Endothelial cell of umbilical vein (primary cell): ENCODE results near the gene SDR39U1. TPM values are rescaled to one million over a fixed set of nuclear protein-coding genes. Genes with fewer than 3 reads are reported as not detected.

Source experiments
- BruUV-seq: library from RNA; stranded (reverse); fragments of 400-500 nt; replicated peaks from 2 replicates; lab custom pipeline; 2021; lab: Mats Ljungman, UMichigan
- CTCF ChIA-PET: fragments of 300-600, 350-600 bp; sonication (Branson Sonifier 250); formaldehyde crosslinking; loops from one replicate; lab custom pipeline; 2021; ENCODE audit warnings: antibody characterized with exemption, inconsistent platforms; lab: Charles Lee
- POLR2A ChIA-PET: fragments of 300-600, 350-600 bp; sonication (Branson Sonifier 250); formaldehyde crosslinking; loops from one replicate; lab custom pipeline; 2021; ENCODE audit warnings: antibody characterized with exemption, inconsistent platforms; lab: Charles Lee
- DNase-seq: peaks from one replicate; pipeline ENCODE4 v3.0.0-alpha.2; 2011; ENCODE audit warnings: low read depth, low spot score
- FAIRE-seq: peaks from 2 replicates; lab custom pipeline; 2011; peaks lifted over from hg19 to GRCh38; lab: Jason Lieb, UNC
- H2AFZ ChIP-seq: 2 replicates; pipeline ENCODE4 v1.6.0; 2012; ENCODE audit warnings: low read depth, low read length, control low read depth, inconsistent platforms
- H3K27ac ChIP-seq: 2 replicates; pipeline ENCODE4 v1.5.1; 2011; ENCODE audit warnings: low read depth, mild to moderate bottlenecking, control low read depth, low read length, moderate library complexity; ENCODE audit not compliant: insufficient read depth
- H3K27me3 ChIP-seq, 2 experiments: 2 replicates each; pipeline versions ENCODE4 v1.6.0 to v1.6.1; 2011; ENCODE audit warnings: low read length in 2 of 2, mixed read lengths in 1 of 2; ENCODE audit not compliant: control insufficient read depth in 2 of 2, insufficient read depth in 2 of 2
- H3K36me3 ChIP-seq, 2 experiments: 2 replicates in 1 of 2; 3 replicates in 1 of 2; pipeline ENCODE4 v1.5.1; 2011; ENCODE audit warnings: low read length in 2 of 2, mild to moderate bottlenecking in 1 of 2, moderate library complexity in 1 of 2; ENCODE audit not compliant: control insufficient read depth in 2 of 2, insufficient read depth in 2 of 2; ENCODE audit errors: extremely low read depth in 1 of 2
- H3K4me1 ChIP-seq: 3 replicates; pipeline ENCODE4 v1.5.1; 2011; ENCODE audit warnings: mild to moderate bottlenecking, low read length; ENCODE audit not compliant: control insufficient read depth, insufficient read depth; ENCODE audit errors: extremely low read depth
- H3K4me2 ChIP-seq: 2 replicates; pipeline ENCODE4 v1.6.1; 2011; ENCODE audit warnings: low read length, control low read depth, mixed read lengths; ENCODE audit not compliant: insufficient read depth
- H3K4me3 ChIP-seq, 3 experiments: fragments of 200-600 bp in 1 of 3; sonication (generic), shearing (Covaris generic) in 1 of 3; replicated peaks in 1 of 3; 2 replicates each; pipeline ENCODE4 v1.5.1; 2011 to 2016; ENCODE audit warnings: control low read depth in 3 of 3, low read length in 3 of 3, mild to moderate bottlenecking in 2 of 3, inconsistent platforms in 1 of 3, low read depth in 1 of 3, moderate library complexity in 1 of 3; ENCODE audit not compliant: insufficient read depth in 1 of 3
- H3K79me2 ChIP-seq: 2 replicates; pipeline ENCODE4 v1.6.0; 2012; ENCODE audit warnings: low read length, inconsistent platforms; ENCODE audit not compliant: control insufficient read depth, insufficient read depth
- H3K9ac ChIP-seq: replicated peaks from 2 replicates; pipeline ENCODE3; 2011; ENCODE audit warnings: low read length, control low read depth; ENCODE audit not compliant: insufficient read depth; ENCODE audit errors: extremely low read depth
- H3K9me1 ChIP-seq: replicated peaks from 3 replicates; pipeline ENCODE4 v1.6.0; 2011; ENCODE audit warnings: mild to moderate bottlenecking, low read length; ENCODE audit not compliant: control insufficient read depth, insufficient read depth; ENCODE audit errors: extremely low read depth
- H3K9me3 ChIP-seq: replicated peaks from 2 replicates; pipeline ENCODE4 v1.5.1; 2012; ENCODE audit warnings: low read length, inconsistent platforms; ENCODE audit not compliant: control insufficient read depth, insufficient read depth
- H4K20me1 ChIP-seq: replicated peaks from 2 replicates; pipeline ENCODE3; 2011; ENCODE audit warnings: mild to moderate bottlenecking, low read length; ENCODE audit not compliant: control insufficient read depth, insufficient read depth; ENCODE audit errors: extremely low read depth
- CTCF ChIP-seq, 2 donors: IDR thresholded peaks; 1 replicate in 1 of 2; 2 replicates in 1 of 2; pipeline ENCODE4 v1.5.1; 2011; ENCODE audit warnings: low read length in 2 of 2, mild to moderate bottlenecking in 2 of 2, moderate library complexity in 2 of 2, control low read depth in 1 of 2, inconsistent platforms in 1 of 2, low read depth in 1 of 2; ENCODE audit not compliant: insufficient read depth in 1 of 2; ENCODE audit errors: extremely low read depth in 1 of 2
- EZH2 ChIP-seq: IDR thresholded peaks from 2 replicates; pipeline ENCODE4 v1.6.1; 2012; ENCODE audit warnings: borderline replicate concordance, low read depth, mild to moderate bottlenecking, moderate library complexity, low read length, inconsistent platforms; ENCODE audit not compliant: severe bottlenecking
- FOS ChIP-seq: IDR thresholded peaks from 2 replicates; pipeline ENCODE4 v1.6.1; 2011; ENCODE audit warnings: mild to moderate bottlenecking, low read length, moderate library complexity, borderline replicate concordance; ENCODE audit not compliant: insufficient read depth
- GATA2 ChIP-seq: IDR thresholded peaks from 2 replicates; pipeline ENCODE4 v1.7.0; 2011; ENCODE audit warnings: low read depth, mild to moderate bottlenecking, moderate library complexity, mixed read lengths, low read length; ENCODE audit not compliant: insufficient read length, insufficient read depth
- JUN ChIP-seq: IDR thresholded peaks from 2 replicates; pipeline ENCODE4 v1.6.1; 2011; ENCODE audit warnings: borderline replicate concordance, low read depth; ENCODE audit not compliant: insufficient read length, insufficient read depth
- MAX ChIP-seq: IDR thresholded peaks from 2 replicates; pipeline ENCODE4 v1.6.1; 2011; ENCODE audit not compliant: insufficient read depth, insufficient read length
- MYC ChIP-seq: IDR thresholded peaks from one replicate; pipeline ENCODE4 v1.6.1; 2011; ENCODE audit warnings: mild to moderate bottlenecking, low read depth, low read length
- POLR2A ChIP-seq: IDR thresholded peaks from 2 replicates; pipeline ENCODE4 v1.6.1; 2012; ENCODE audit warnings: low read depth, mild to moderate bottlenecking, control low read depth, low read length
- POLR2AphosphoS5 ChIP-seq: IDR thresholded peaks from 2 replicates; pipeline ENCODE4 v1.6.1; 2012; ENCODE audit warnings: low read depth, mild to moderate bottlenecking, control low read depth, low read length, moderate library complexity; ENCODE audit not compliant: insufficient read depth
- dilution Hi-C: fragments of 300-500 bp; cut with MboI; formaldehyde crosslinking; loops from one replicate; pipeline ENCODE4 v1.15.0; 2019; ENCODE audit warnings: low sequenced_read_pairs; ENCODE audit not compliant: extremely low pct_ligation_motif_present
- intact Hi-C: fragments of 100-400 bp; cut with micrococcal nuclease; formaldehyde crosslinking; loops from one replicate; pipeline ENCODE4 v1.10.0; 2022
- polyA plus RNA-seq, 4 experiments: library from polyadenylated mRNA; depleted of rRNA in 3 of 4; stranded (reverse) in 3 of 4; unstranded in 1 of 4; fragments of >200 nt; gene quantifications; 2 replicates each; pipeline versions ENCODE4 v1.2.1 to v1.2.3, GENCODE V29; 2011 to 2012; ENCODE audit warnings: missing spikeins in 1 of 4
- total RNA-seq: library from RNA; stranded (reverse); gene quantifications from 2 replicates; pipeline ENCODE4 v1.2.3, GENCODE V29; 2021

SDR39U1 gene
- total and polyA plus RNA-seq, 2 donors (not counting 3 experiments of a cell fraction or from before 2014, with no cell fraction given) = 40.2 to 72.6 TPM

DNA sequence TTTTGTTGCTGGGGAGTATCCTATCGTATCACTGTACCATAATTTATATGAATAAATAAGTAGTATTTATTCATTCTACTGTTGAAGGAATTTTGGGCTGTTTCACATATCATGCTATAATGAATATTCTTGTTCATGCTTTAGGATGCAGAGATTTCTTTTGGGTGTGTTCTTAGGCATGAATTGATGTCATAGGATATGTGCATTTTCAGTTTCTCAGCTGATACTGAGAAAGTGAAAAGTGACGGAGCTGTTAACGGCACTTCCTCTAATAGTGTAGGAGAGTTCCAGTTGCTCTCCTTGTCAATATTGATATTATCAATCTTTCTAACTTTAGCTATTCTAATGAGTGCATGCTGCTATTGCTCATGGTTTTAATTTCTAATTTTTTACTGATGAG lies 23.2 kb upstream of the SDR39U1 start:
- CTCF ChIA-PET = no interaction called here

More for the DNA sequence above, 23.2 kb upstream of the SDR39U1 start:
- no TSS peak for BruUV-seq
- H3K4me2 ChIP-seq = no peak overlapping the region
- no peaks in the 10 kb centered on the region for H3K36me3 ChIP-seq
- POLR2A ChIA-PET = no interaction called here
- no peaks in the 10 kb centered on the region for H3K27me3 ChIP-seq
- no peaks in the 10 kb centered on the region for H3K4me1 ChIP-seq
- no peaks in the 10 kb centered on the region for H3K79me2 ChIP-seq
- no peak overlapping the region for H3K9ac ChIP-seq
- dilution Hi-C loops = no loop called here
- H2AFZ ChIP-seq = no peak overlapping the region
- FAIRE-seq (no peak), DNase-seq (no peak)
- TF ChIP-seq POLR2AphosphoS5 (no peak), EZH2 (no peak), MYC (no peak), CTCF (IDR thresholded peaks at IDR 0.05; ENCODE audit: extremely low read depth in 1 of 2, insufficient read depth in 1 of 2, low read depth in 1 of 2, low read length in 2 of 2) (no peak), MAX (no peak), GATA2 (no peak), FOS (no peak), POLR2A (no peak), JUN (no peak)
- no peaks in the 10 kb centered on the region for H4K20me1 ChIP-seq
- intact Hi-C loops = no loop called here
- no peak overlapping the region for H3K4me3 ChIP-seq
- H3K9me3 ChIP-seq = no peaks in the 10 kb centered on the region
- H3K9me1 ChIP-seq = no peaks in the 10 kb centered on the region
- H3K27ac ChIP-seq = no peak overlapping the region
